ENCODE measurements around the gene LDHD. TPM values are rescaled to one million over a fixed set of nuclear protein-coding genes. Genes with fewer than 3 reads are reported as not detected.

Gene LDHD
- total and polyA plus RNA-seq, 9 of the 15 experiments (the other 6 are each of a cell fraction or from before 2014, with no cell fraction given), result 0.19 to 0.86 (median 0.54) TPM; not detected in 3

GRCh38 chr16:75127713-75128415, 11.3 kb upstream of the LDHD start (continued):
- peak in 1 of 2 experiments; percentile 24; a peak in 1 of 4 replicates for TF ChIP-seq TRIM24 (IDR thresholded peaks at IDR 0.05)

- in situ Hi-C loops (cut with MboI), result no loop called here
- no peaks in the 10 kb centered on the region for H3K9me1 ChIP-seq (ENCODE audit: control insufficient read depth, insufficient read depth, low read length)
- CTCF ChIA-PET (ENCODE audit: low intra/inter-chr PET ratio), result no interaction called here
- TF ChIP-seq ZNF407 (IDR thresholded peaks at IDR 0.05; ENCODE audit: low read depth), result no peak
- peak; percentile 66 for TF ChIP-seq HINFP (tag; conservative IDR thresholded peaks at IDR 0.05; ENCODE audit: low read depth)
- 0 out of 2 replicates have a peak, but pooled peaks have one; percentile 21 for TF ChIP-seq SMAD4 (CRISPR knock-in tag; conservative IDR thresholded peaks at IDR 0.05)
- peak; percentile 6; the same call in 1 of the 2 replicates for TF ChIP-seq NFIX (CRISPR knock-in tag; IDR thresholded peaks at IDR 0.05; ENCODE audit: low read depth)
- no peak for TF ChIP-seq NR2C1 (IDR thresholded peaks at IDR 0.05)
- peak; percentile 45; the same call in 1 of the 2 replicates for TF ChIP-seq NR2C1 (tag; IDR thresholded peaks at IDR 0.05)
- no peak for TF ChIP-seq ZC3H11A (IDR thresholded peaks at IDR 0.05; ENCODE audit: low read depth, low read length)
- peak; percentile 86 for TF ChIP-seq ZNF140 (CRISPR knock-in tag; IDR thresholded peaks at IDR 0.05)
- peak; percentile 46; the same call in 1 of the 2 replicates for TF ChIP-seq SNAPC5 (CRISPR knock-in tag; IDR thresholded peaks at IDR 0.05)
- TF ChIP-seq SAFB (IDR thresholded peaks at IDR 0.05; ENCODE audit: borderline replicate concordance, low read depth, low read length), result no peak
Measured at GRCh38 chr16:75122609-75123008, 6.0 kb upstream of the LDHD start.

More at GRCh38 chr16:75122609-75123008, 6.0 kb upstream of the LDHD start:
- no peaks in the 10 kb centered on the region for H3K4me1 ChIP-seq (replicated peaks in 1 of 2; ENCODE audit: control insufficient read depth in 2 of 2, insufficient read depth in 2 of 2, low read length in 2 of 2)
- no TSS peak for BruUV-seq (replicated peaks)
- H3K36me3 ChIP-seq (ENCODE audit: control insufficient read depth, insufficient read depth, low read length), result no peaks in the 10 kb centered on the region
- no peak overlapping the region for H3K4me3 ChIP-seq
- peak overlapping the region; percentile 60; the same call in 2 of the 3 replicates for H3K27ac ChIP-seq (ENCODE audit: extremely low read depth, low read depth, low read length)
- 0 out of 2 replicates have a peak overlapping the region, but pooled peaks have one; percentile 6 for H2AFZ ChIP-seq (ENCODE audit: low read depth, low read length)
- 80% methylated on average over 1 of the region's 1 CpG for WGBS (ENCODE audit: insufficient coverage, low coverage, missing lambda C conversion rate)
- peaks cover 6% of the 10 kb centered on the region for H3K9me3 ChIP-seq (replicated peaks; ENCODE audit: control insufficient read depth, insufficient read depth, low read depth, low read length)
- intact Hi-C loops (cut with micrococcal nuclease), result no loop called here
- POLR2A ChIA-PET, result interaction anchor here (0.7 kb wide), 1 partner anchor 124 kb away, joined by 3 read pairs; no protein-coding TSS in a partner anchor
- H4K20me1 ChIP-seq (replicated peaks; ENCODE audit: control insufficient read depth, insufficient read depth, low read length), result no peaks in the 10 kb centered on the region
- H3K79me2 ChIP-seq (ENCODE audit: control insufficient read depth, insufficient read depth, low read length), result no peaks in the 10 kb centered on the region
- no peak for FAIRE-seq
- H3K4me2 ChIP-seq (ENCODE audit: insufficient read depth, low read length), result no peak overlapping the region
- no peaks in the 10 kb centered on the region for H3K27me3 ChIP-seq (ENCODE audit: control insufficient read depth in 2 of 2, insufficient read depth in 2 of 2, low read length in 2 of 2)
- no peak overlapping the region for H3K9ac ChIP-seq (ENCODE audit: insufficient read depth in 1 of 2, low read depth in 2 of 2, low read length in 2 of 2)
- ATAC-seq, result no peak
- DNase-seq (ENCODE audit: extremely low read depth in 1 of 4, low spot score in 3 of 4), result no peak
